Neutrophil (primary cell): ENCODE measurements around the gene NOP16.

Experiments
- H3K27ac ChIP-seq: fragments of 200-600 bp; sonication (generic); 2 replicates; pipeline ENCODE4 v1.5.1; 2016; ENCODE audit warnings: mild to moderate bottlenecking, moderate library complexity
- H3K27me3 ChIP-seq: fragments of 200-600 bp; sonication (generic); 2 replicates; pipeline ENCODE4 v1.6.0; 2016; ENCODE audit warnings: mild to moderate bottlenecking
- H3K36me3 ChIP-seq: fragments of 200-600 bp; sonication (generic); 2 replicates; pipeline ENCODE4 v1.5.1; 2017
- H3K4me1 ChIP-seq, 2 experiments: fragments of 200-600 bp in 1 of 2; sonication (generic) in 1 of 2; 1 replicate in 1 of 2; 2 replicates in 1 of 2; pipeline versions ENCODE4 v1.5.1 to v1.6.1; 2013 to 2016; ENCODE audit warnings: low read depth in 1 of 2, low read length in 1 of 2, mild to moderate bottlenecking in 1 of 2, moderate library complexity in 1 of 2; ENCODE audit not compliant: control insufficient read depth in 1 of 2, insufficient read depth in 1 of 2
- H3K4me3 ChIP-seq, 2 experiments: fragments of 200-600 bp in 1 of 2; sonication (generic) in 1 of 2; 1 replicate in 1 of 2; 2 replicates in 1 of 2; pipeline ENCODE4 v1.5.1; 2013 to 2016; ENCODE audit warnings: low read depth in 1 of 2, low read length in 1 of 2, mild to moderate bottlenecking in 1 of 2, moderate library complexity in 1 of 2
- H3K9me3 ChIP-seq: fragments of 200-600 bp; sonication (generic); 2 replicates; pipeline ENCODE4 v1.5.1; 2016
- TF ChIP-seq, protein P1 (sequence below): fragments of 200-600 bp; sonication (generic); IDR thresholded peaks from 2 replicates; pipeline ENCODE4 v1.5.1; 2016; ENCODE audit warnings: antibody characterized with exemption

The NOP16 gene

DNA sequence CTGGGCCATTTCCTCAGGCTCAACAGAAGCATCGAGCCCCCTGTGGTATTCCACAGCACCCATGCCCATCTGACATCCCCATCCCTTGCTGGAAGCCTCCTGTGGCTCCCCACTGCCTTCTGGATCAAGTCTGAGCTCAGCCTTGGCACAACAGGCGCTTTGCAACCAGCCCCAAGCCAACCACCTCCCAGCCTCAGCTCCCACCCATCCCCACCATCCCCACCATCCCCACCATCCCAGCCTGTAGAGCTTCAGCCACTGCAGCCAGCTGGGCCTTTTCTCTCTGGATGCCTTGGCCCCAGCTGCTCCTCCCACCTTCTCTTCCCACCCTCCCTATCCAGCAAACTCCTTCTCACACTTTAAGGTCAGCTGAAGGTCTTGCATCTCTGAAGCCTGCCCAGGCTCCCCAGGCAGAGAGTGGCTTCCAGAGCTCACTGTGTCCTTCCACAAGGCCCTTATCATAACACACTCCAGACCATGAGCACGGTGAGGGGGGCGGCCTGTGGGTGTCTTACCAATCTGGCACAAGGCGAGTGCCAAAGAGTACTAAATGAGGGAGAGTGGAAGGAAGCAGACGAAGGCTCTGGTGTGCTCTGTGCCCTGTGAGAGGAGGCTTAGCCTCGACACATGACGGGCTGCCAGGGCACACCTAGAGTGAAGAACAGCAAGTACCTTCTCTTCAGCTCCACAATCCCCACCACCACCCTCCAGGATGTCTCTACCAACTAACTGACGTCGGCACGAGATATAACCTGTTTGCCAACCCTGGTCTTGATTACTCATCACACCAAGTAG, 6.7 kb upstream of the NOP16 start:
- Histone ChIP-seq H3K4me3 (no peak overlapping the region), H3K27me3 (no peaks in the 10 kb centered on the region), H3K4me1 (no peaks in the 10 kb centered on the region), H3K9me3 (no peaks in the 10 kb centered on the region), H3K36me3 (peaks cover 55% of the 10 kb centered on the region), H3K27ac (no peak overlapping the region)
- TF ChIP-seq, protein P1, sequence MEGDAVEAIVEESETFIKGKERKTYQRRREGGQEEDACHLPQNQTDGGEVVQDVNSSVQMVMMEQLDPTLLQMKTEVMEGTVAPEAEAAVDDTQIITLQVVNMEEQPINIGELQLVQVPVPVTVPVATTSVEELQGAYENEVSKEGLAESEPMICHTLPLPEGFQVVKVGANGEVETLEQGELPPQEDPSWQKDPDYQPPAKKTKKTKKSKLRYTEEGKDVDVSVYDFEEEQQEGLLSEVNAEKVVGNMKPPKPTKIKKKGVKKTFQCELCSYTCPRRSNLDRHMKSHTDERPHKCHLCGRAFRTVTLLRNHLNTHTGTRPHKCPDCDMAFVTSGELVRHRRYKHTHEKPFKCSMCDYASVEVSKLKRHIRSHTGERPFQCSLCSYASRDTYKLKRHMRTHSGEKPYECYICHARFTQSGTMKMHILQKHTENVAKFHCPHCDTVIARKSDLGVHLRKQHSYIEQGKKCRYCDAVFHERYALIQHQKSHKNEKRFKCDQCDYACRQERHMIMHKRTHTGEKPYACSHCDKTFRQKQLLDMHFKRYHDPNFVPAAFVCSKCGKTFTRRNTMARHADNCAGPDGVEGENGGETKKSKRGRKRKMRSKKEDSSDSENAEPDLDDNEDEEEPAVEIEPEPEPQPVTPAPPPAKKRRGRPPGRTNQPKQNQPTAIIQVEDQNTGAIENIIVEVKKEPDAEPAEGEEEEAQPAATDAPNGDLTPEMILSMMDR, result no peak

DNA sequence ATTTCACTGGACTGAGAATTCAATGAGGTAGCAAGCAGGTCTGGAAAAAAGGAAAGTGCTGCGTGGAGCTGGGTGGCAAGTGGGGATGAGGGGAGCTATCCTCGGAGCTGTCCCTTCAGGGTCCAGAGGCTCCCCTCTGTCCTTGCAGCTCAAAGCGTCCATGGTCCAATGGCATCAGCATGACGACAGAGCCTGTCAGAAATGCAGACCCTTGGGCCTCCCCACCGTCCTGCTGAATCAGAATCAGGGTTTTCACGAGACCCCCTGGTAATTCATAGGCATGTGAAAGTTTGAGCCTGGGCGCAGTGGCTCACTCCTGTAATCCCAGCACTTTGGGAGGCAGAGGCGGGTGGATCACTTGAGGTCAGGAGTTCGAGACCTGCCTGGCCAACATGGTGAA, 5.7 kb upstream of the NOP16 start:
- TF ChIP-seq, protein P1, result no peak

DNA sequence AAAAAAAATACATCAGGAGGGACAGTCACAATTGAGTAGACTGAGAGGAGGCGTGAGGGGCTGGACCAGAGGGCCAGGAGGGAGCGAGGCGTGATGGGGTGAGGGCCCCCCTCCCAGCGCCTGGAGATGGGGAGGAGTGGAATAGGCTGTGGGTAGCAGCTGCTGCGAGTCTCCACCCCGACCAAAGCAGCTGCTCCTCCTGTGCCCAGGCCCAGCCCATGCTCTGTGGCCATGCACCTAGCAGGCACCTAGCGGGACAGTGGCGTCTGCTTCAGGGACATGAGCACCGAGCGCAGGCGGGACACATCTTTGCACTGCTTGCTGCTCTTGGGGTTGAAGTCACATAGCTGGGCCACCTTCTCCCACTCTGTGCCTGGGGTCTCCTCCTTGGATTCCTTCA, 4.1 kb upstream of the NOP16 start:
- H3K36me3 ChIP-seq, result peaks cover 46% of the 10 kb centered on the region
- H3K4me1 ChIP-seq, result peaks cover 16 to 18% of the 10 kb centered on the region in 2 experiments
- H3K9me3 ChIP-seq, result no peaks in the 10 kb centered on the region
- H3K27me3 ChIP-seq, result no peaks in the 10 kb centered on the region
- TF ChIP-seq, protein P1, result no peak
- H3K4me3 ChIP-seq, result no peak overlapping the region
- H3K27ac ChIP-seq, result no peak overlapping the region

More for the DNA sequence above, 5.7 kb upstream of the NOP16 start:
- Histone ChIP-seq H3K4me1 (peaks cover 7 to 8% of the 10 kb centered on the region in 2 experiments), H3K27me3 (no peaks in the 10 kb centered on the region), H3K4me3 (no peak overlapping the region), H3K36me3 (peaks cover 55% of the 10 kb centered on the region), H3K27ac (no peak overlapping the region), H3K9me3 (no peaks in the 10 kb centered on the region)

DNA sequence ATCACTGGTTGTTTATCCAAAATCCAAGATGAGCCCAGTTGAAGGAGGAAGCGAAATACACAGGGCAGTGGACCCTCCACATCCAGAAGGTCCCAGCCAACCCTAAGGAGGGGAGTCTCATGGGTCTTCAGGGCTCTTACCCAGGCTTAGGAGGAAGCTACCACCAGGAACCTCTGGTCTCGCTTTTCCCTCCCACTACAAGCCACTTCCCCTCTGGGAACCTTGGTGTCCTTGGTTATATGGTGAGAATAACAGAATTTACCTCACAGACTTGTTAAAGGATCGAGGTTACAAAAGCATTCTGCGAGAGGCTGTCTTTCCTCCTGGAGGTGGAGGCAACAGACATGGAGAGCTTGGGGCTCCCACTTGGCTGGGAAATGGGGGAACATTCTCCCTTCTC, 3.6 kb upstream of the NOP16 start:
- Histone ChIP-seq H3K36me3 (peaks cover 41% of the 10 kb centered on the region), H3K9me3 (no peaks in the 10 kb centered on the region), H3K4me1 (peaks cover 17 to 21% of the 10 kb centered on the region in 2 experiments), H3K4me3 (no peak overlapping the region), H3K27me3 (no peaks in the 10 kb centered on the region), H3K27ac (no peak overlapping the region)
- TF ChIP-seq, protein P1, result no peak

DNA sequence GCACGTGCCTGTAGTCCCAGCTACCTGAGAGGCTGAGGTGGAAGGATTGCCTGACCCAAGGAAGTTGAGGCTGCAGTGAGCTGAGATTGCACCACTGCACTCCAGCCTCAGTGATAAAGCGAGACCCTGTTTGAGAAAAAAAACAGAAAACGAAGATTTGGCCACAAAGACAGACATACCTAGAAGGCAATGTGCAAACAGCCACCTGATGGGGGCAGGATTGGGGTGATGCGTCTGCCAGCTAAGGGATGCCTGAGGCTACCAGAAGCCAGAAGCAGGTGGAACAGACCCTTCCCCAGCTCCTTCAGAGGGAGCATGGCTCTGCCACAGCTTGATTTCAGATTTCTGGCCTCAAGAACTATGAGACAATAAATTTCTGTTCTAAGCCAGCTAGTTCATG, 3.1 kb upstream of the NOP16 start:
- H3K4me1 ChIP-seq, result peaks cover 17 to 21% of the 10 kb centered on the region in 2 experiments
- peaks cover 36% of the 10 kb centered on the region for H3K36me3 ChIP-seq
- H3K4me3 ChIP-seq, result no peak overlapping the region
- no peaks in the 10 kb centered on the region for H3K9me3 ChIP-seq
- H3K27ac ChIP-seq, result no peak overlapping the region
- H3K27me3 ChIP-seq, result no peaks in the 10 kb centered on the region
- TF ChIP-seq, protein P1, result no peak
